HCT116 (cell line): Measurements from ENCODE around the gene SEMA6D. TPM values are rescaled to one million over a fixed set of nuclear protein-coding genes. Genes with fewer than 3 reads are reported as not detected.

Experiments
- ATAC-seq: fragments of 200-7000 bp; cut with Tn5 transposase; 2 replicates; pipeline ENCODE4 v1.9.1; 2020; ENCODE audit warnings: mild to moderate bottlenecking, moderate library complexity
- BruUV-seq: library from RNA; stranded (reverse); fragments of 400-500 nt; replicated peaks from 2 replicates; lab custom pipeline; 2021; lab: Mats Ljungman, UMichigan
- CTCF ChIA-PET: fragments of 300-600 bp; sonication (Branson Sonifier 250); formaldehyde crosslinking; loops from one replicate; lab custom pipeline; 2021; ENCODE audit warnings: antibody characterized with exemption; lab: Charles Lee
- POLR2A ChIA-PET: fragments of 300-600, 350-600 bp; sonication (Branson Sonifier 250); formaldehyde crosslinking; loops from one replicate; lab custom pipeline; 2021; ENCODE audit warnings: antibody characterized with exemption; lab: Charles Lee
- RAD21 ChIA-PET, 2 experiments: fragments of 300-600 bp; sonication (Branson Sonifier 250); formaldehyde crosslinking; loops; one replicate each; lab custom pipeline; 2023; ENCODE audit warnings: low total read pairs in 2 of 2; ENCODE audit not compliant: uncharacterized antibody in 2 of 2, unreplicated experiment in 2 of 2, low non-redundant PET in 1 of 2; lab: Charles Lee
- DNase-seq: peaks from one replicate; pipeline ENCODE4 v3.0.0-alpha.2; 2010; ENCODE audit warnings: low read depth, low spot score
- H2AFZ ChIP-seq: fragments of 200-600 bp; shearing (Covaris generic), sonication (generic); 2 replicates; pipeline ENCODE4 v1.6.1; 2017; ENCODE audit warnings: low read depth, mixed run types, mixed read lengths, antibody characterized with exemption, low read length; ENCODE audit not compliant: poor library complexity, severe bottlenecking
- H3K27ac ChIP-seq: 2 replicates; pipeline ENCODE4 v1.5.1; 2012; ENCODE audit warnings: low read depth, low read length
- H3K27me3 ChIP-seq: fragments of 200-600 bp; sonication (generic); 2 replicates; pipeline ENCODE4 v1.6.1; 2016; ENCODE audit warnings: mixed run types, low read length, mixed read lengths; ENCODE audit not compliant: insufficient read depth
- H3K36me3 ChIP-seq, 2 experiments: fragments of 200-500 bp in 1 of 2; fragments of 200-600 bp in 1 of 2; sonication (Bioruptor generic) in 1 of 2; sonication (generic) in 1 of 2; 2 replicates each; pipeline versions ENCODE4 v1.5.1 to v1.6.1; 2014 to 2016; ENCODE audit warnings: low read length in 2 of 2, inconsistent platforms in 1 of 2, mixed read lengths in 1 of 2, mixed run types in 1 of 2; ENCODE audit not compliant: insufficient read depth in 2 of 2, control insufficient read depth in 1 of 2
- H3K4me1 ChIP-seq, 2 experiments: fragments of 200-600 bp in 1 of 2; sonication (generic) in 1 of 2; 2 replicates each; pipeline versions ENCODE4 v1.5.1 to v1.6.1; 2012 to 2017; ENCODE audit warnings: low read length in 2 of 2, inconsistent platforms in 1 of 2, mild to moderate bottlenecking in 1 of 2, mixed read lengths in 1 of 2, mixed run types in 1 of 2, moderate library complexity in 1 of 2; ENCODE audit not compliant: insufficient read depth in 2 of 2, control insufficient read depth in 1 of 2
- H3K4me2 ChIP-seq: fragments of 200-600 bp; sonication (generic); 2 replicates; pipeline ENCODE4 v1.6.1; 2017; ENCODE audit warnings: mixed run types, low read length, mixed read lengths
- H3K4me3 ChIP-seq, 2 experiments: fragments of 200-600 bp in 1 of 2; sonication (generic) in 1 of 2; replicated peaks in 1 of 2; 2 replicates each; pipeline ENCODE4 v1.5.1; 2011 to 2016; ENCODE audit warnings: low read length in 2 of 2, control low read depth in 1 of 2, low read depth in 1 of 2, mild to moderate bottlenecking in 1 of 2, mixed read lengths in 1 of 2, mixed run types in 1 of 2
- H3K79me2 ChIP-seq: fragments of 200-600 bp; sonication (generic); 2 replicates; pipeline ENCODE4 v1.6.1; 2017; ENCODE audit warnings: mild to moderate bottlenecking, mixed run types, low read length, moderate library complexity, mixed read lengths; ENCODE audit not compliant: insufficient read depth
- H3K9ac ChIP-seq: fragments of 200-600 bp; sonication (generic); 2 replicates; pipeline ENCODE4 v1.6.1; 2016; ENCODE audit warnings: low read length, mixed read lengths
- H3K9me2 ChIP-seq: fragments of 200-600 bp; sonication (generic), shearing (Covaris generic); 2 replicates; pipeline ENCODE4 v1.6.1; 2017; ENCODE audit warnings: mixed run types, mild to moderate bottlenecking, moderate library complexity; ENCODE audit not compliant: insufficient read depth
- H3K9me3 ChIP-seq, 2 experiments: fragments of 200-500 bp in 1 of 2; fragments of 200-600 bp in 1 of 2; sonication (Bioruptor generic) in 1 of 2; sonication (generic) in 1 of 2; 2 replicates each; pipeline ENCODE4 v1.6.1; 2014 to 2017; ENCODE audit warnings: low read length in 2 of 2, mixed read lengths in 2 of 2, inconsistent platforms in 1 of 2, low read depth in 1 of 2, mild to moderate bottlenecking in 1 of 2, mixed run types in 1 of 2, moderate library complexity in 1 of 2; ENCODE audit not compliant: control insufficient read depth in 1 of 2, insufficient read depth in 1 of 2
- H4K20me1 ChIP-seq: fragments of 200-600 bp; sonication (generic), shearing (Covaris generic); 2 replicates; pipeline ENCODE4 v1.6.1; 2017; ENCODE audit warnings: mixed run types, mild to moderate bottlenecking, moderate library complexity; ENCODE audit not compliant: insufficient read depth
- ATF3 ChIP-seq: IDR thresholded peaks from 2 replicates; pipeline ENCODE4 v1.6.1; 2012
- CBX3 ChIP-seq: IDR thresholded peaks from 2 replicates; pipeline ENCODE4 v1.6.1; 2012; ENCODE audit warnings: low read depth
- CTCF ChIP-seq, 3 experiments: fragments of 200-600 bp in 1 of 3; sonication (generic) in 1 of 3; IDR thresholded peaks in 2 of 3; conservative IDR thresholded peaks in 1 of 3; 2 replicates each; pipeline ENCODE4 v1.5.1; 2012 to 2017; ENCODE audit warnings: low read depth in 2 of 3, low read length in 2 of 3, antibody characterized with exemption in 1 of 3, borderline replicate concordance in 1 of 3, control low read depth in 1 of 3, mild to moderate bottlenecking in 1 of 3, mixed read lengths in 1 of 3, mixed run types in 1 of 3, moderate library complexity in 1 of 3; ENCODE audit not compliant: insufficient read depth in 1 of 3
- ELF1 ChIP-seq: IDR thresholded peaks from 2 replicates; pipeline ENCODE4 v1.6.1; 2012; ENCODE audit warnings: low read depth, borderline replicate concordance
- EZH2 ChIP-seq: fragments of 200-600 bp; sonication (generic); IDR thresholded peaks from 2 replicates; pipeline ENCODE4 v1.6.1; 2017; ENCODE audit warnings: antibody characterized with exemption, mixed run types
- EZH2phosphoT487 ChIP-seq: fragments of 200-600 bp; IDR thresholded peaks from 2 replicates; pipeline ENCODE4 v1.6.1; 2018; ENCODE audit warnings: antibody characterized with exemption, borderline replicate concordance
- FOSL1 ChIP-seq: IDR thresholded peaks from 2 replicates; pipeline ENCODE4 v1.6.1; 2012; ENCODE audit warnings: low read depth
- JUND ChIP-seq: IDR thresholded peaks from 2 replicates; pipeline ENCODE4 v1.6.1; 2012
- POLR2A ChIP-seq: IDR thresholded peaks from 2 replicates; pipeline ENCODE4 v1.7.0; 2011; ENCODE audit warnings: borderline replicate concordance; ENCODE audit not compliant: insufficient read depth, insufficient read length; ENCODE audit errors: extremely low read depth
- REST ChIP-seq: IDR thresholded peaks from 2 replicates; pipeline ENCODE4 v1.6.1; 2012; ENCODE audit warnings: low read depth
- SIN3A ChIP-seq: IDR thresholded peaks from 2 replicates; pipeline ENCODE4 v1.6.1; 2012; ENCODE audit warnings: low read depth
- SP1 ChIP-seq: IDR thresholded peaks from 2 replicates; pipeline ENCODE4 v1.6.1; 2012; ENCODE audit warnings: low read depth
- SRF ChIP-seq: IDR thresholded peaks from 2 replicates; pipeline ENCODE4 v1.6.1; 2012; ENCODE audit warnings: low read depth
- TCF7L2 ChIP-seq: IDR thresholded peaks from 2 replicates; pipeline ENCODE4 v1.7.0; 2011; ENCODE audit warnings: borderline replicate concordance, inconsistent platforms; ENCODE audit not compliant: insufficient read depth, insufficient read length; ENCODE audit errors: extremely low read depth
- YY1 ChIP-seq: IDR thresholded peaks from 2 replicates; pipeline ENCODE4 v1.6.1; 2011; ENCODE audit warnings: low read length, low read depth, moderate library complexity, mild to moderate bottlenecking; ENCODE audit not compliant: insufficient replicate concordance; ENCODE audit errors: extremely low read depth
- ZFX ChIP-seq: fragments of 450-650 bp; IDR thresholded peaks from 2 replicates; pipeline ENCODE4 v1.6.1; 2017
- ZNF274 ChIP-seq: fragments of 200-500 bp; sonication (Bioruptor generic); IDR thresholded peaks from 2 replicates; pipeline ENCODE4 v1.6.1; 2014; ENCODE audit warnings: mild to moderate bottlenecking, low read depth, low read length, inconsistent platforms
- intact Hi-C: fragments of 100-400 bp; cut with micrococcal nuclease; formaldehyde crosslinking; loops from 2 replicates; pipeline ENCODE4 v1.10.0; 2022
- total RNA-seq: library from RNA; stranded (reverse); gene quantifications from one replicate; pipeline ENCODE4 v1.2.1, GENCODE V29; 2021; ENCODE audit not compliant: unreplicated experiment
- TF ChIP-seq, protein P1 (sequence below): IDR thresholded peaks from 2 replicates; pipeline ENCODE4 v1.6.1; 2011; ENCODE audit warnings: mild to moderate bottlenecking, low read length, moderate library complexity; ENCODE audit not compliant: insufficient replicate concordance; ENCODE audit errors: extremely low read depth

SEMA6D gene
- total RNA-seq, 1 experiment from 2014 or later, result 0.02 TPM

- ChIA-PET CTCF (no interaction called here), POLR2A (no interaction called here), RAD21 (no interaction called here)
- intact Hi-C loops, result no loop called here
- no peak overlapping the region for H2AFZ ChIP-seq
- no peaks in the 10 kb centered on the region for H4K20me1 ChIP-seq
- no peaks in the 10 kb centered on the region for H3K4me1 ChIP-seq
- TF ChIP-seq JUND (no peak), ELF1 (no peak), ATF3 (no peak), YY1 (no peak), EZH2phosphoT487 (no peak), POLR2A (no peak), SIN3A (no peak), CTCF (IDR thresholded peaks at IDR 0.05 in 2 of 3, conservative IDR thresholded peaks at IDR 0.05 in 1 of 3; ENCODE audit: borderline replicate concordance in 1 of 3, insufficient read depth in 1 of 3, low read depth in 2 of 3, low read length in 2 of 3) (no peak), FOSL1 (no peak), EZH2 (no peak), TCF7L2 (no peak), ZNF274 (no peak), ZFX (no peak), SRF (no peak), CBX3 (no peak), REST (no peak), SP1 (no peak)
- TF ChIP-seq, protein P1, sequence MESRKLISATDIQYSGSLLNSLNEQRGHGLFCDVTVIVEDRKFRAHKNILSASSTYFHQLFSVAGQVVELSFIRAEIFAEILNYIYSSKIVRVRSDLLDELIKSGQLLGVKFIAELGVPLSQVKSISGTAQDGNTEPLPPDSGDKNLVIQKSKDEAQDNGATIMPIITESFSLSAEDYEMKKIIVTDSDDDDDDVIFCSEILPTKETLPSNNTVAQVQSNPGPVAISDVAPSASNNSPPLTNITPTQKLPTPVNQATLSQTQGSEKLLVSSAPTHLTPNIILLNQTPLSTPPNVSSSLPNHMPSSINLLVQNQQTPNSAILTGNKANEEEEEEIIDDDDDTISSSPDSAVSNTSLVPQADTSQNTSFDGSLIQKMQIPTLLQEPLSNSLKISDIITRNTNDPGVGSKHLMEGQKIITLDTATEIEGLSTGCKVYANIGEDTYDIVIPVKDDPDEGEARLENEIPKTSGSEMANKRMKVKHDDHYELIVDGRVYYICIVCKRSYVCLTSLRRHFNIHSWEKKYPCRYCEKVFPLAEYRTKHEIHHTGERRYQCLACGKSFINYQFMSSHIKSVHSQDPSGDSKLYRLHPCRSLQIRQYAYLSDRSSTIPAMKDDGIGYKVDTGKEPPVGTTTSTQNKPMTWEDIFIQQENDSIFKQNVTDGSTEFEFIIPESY, result no peak
- no peak for DNase-seq
- peaks cover 8 to 34% of the 10 kb centered on the region in 2 experiments; a peak in 2 of 4 replicates for H3K9me3 ChIP-seq
- H3K4me2 ChIP-seq, result no peak overlapping the region
- H3K9ac ChIP-seq, result no peak overlapping the region
- no peaks in the 10 kb centered on the region for H3K9me2 ChIP-seq
- no peaks in the 10 kb centered on the region for H3K36me3 ChIP-seq
- no peak overlapping the region for H3K4me3 ChIP-seq
- no peak for ATAC-seq
- no peaks in the 10 kb centered on the region for H3K27me3 ChIP-seq
- H3K27ac ChIP-seq, result no peak overlapping the region
- H3K79me2 ChIP-seq, result no peaks in the 10 kb centered on the region
- BruUV-seq, result no TSS peak
Measured at GRCh38 chr15:47744496-47744895, 27.2 kb downstream of the SEMA6D start.
